Keratinocyte (primary cell): ENCODE measurements around the gene CCDC180. TPM values are rescaled to one million over a fixed set of nuclear protein-coding genes. Genes with fewer than 3 reads are reported as not detected.

ENCODE experiments used
- DNase-seq: peaks from one replicate; pipeline ENCODE4 v3.0.0-alpha.2; 2011; ENCODE audit warnings: low read depth, missing footprints, low spot score
- FAIRE-seq: peaks from 2 replicates; lab custom pipeline; 2011; peaks lifted over from hg19 to GRCh38; lab: Jason Lieb, UNC
- H2AFZ ChIP-seq: 2 replicates; pipeline ENCODE4 v1.6.0; 2012; ENCODE audit warnings: low read length, control low read depth, inconsistent platforms; ENCODE audit not compliant: control insufficient read depth
- H3K27ac ChIP-seq: 2 replicates; pipeline ENCODE4 v1.5.1; 2011; ENCODE audit warnings: low read length; ENCODE audit not compliant: control insufficient read depth, insufficient read depth
- H3K27me3 ChIP-seq: 3 replicates; pipeline ENCODE4 v1.6.0; 2011; ENCODE audit warnings: low read length; ENCODE audit not compliant: control insufficient read depth, insufficient read depth; ENCODE audit errors: extremely low read depth
- H3K36me3 ChIP-seq, 2 experiments: 2 replicates in 1 of 2; 3 replicates in 1 of 2; pipeline ENCODE4 v1.5.1; 2011; ENCODE audit warnings: low read length in 2 of 2, mild to moderate bottlenecking in 1 of 2; ENCODE audit not compliant: control insufficient read depth in 2 of 2, insufficient read depth in 2 of 2; ENCODE audit errors: extremely low read depth in 1 of 2
- H3K4me1 ChIP-seq: 3 replicates; pipeline ENCODE4 v1.5.1; 2011; ENCODE audit warnings: low read length; ENCODE audit not compliant: control insufficient read depth, insufficient read depth; ENCODE audit errors: extremely low read depth
- H3K4me2 ChIP-seq: 3 replicates; pipeline ENCODE4 v1.6.0; 2011; ENCODE audit warnings: low read depth, low read length; ENCODE audit not compliant: control insufficient read depth, insufficient read depth; ENCODE audit errors: extremely low read depth
- H3K4me3 ChIP-seq, 3 experiments: fragments of 200-600 bp in 1 of 3; sonication (generic) in 1 of 3; 2 replicates in 2 of 3; 3 replicates in 1 of 3; pipeline ENCODE4 v1.5.1; 2011 to 2016; ENCODE audit warnings: low read length in 3 of 3, mild to moderate bottlenecking in 3 of 3, control low read depth in 2 of 3, inconsistent platforms in 1 of 3, low read depth in 1 of 3, mixed read lengths in 1 of 3, mixed run types in 1 of 3, moderate library complexity in 1 of 3; ENCODE audit not compliant: control insufficient read depth in 2 of 3, insufficient read depth in 2 of 3; ENCODE audit errors: extremely low read depth in 1 of 3
- H3K79me2 ChIP-seq: 2 replicates; pipeline ENCODE4 v1.6.0; 2012; ENCODE audit warnings: low read length; ENCODE audit not compliant: control insufficient read depth, insufficient read depth
- H3K9ac ChIP-seq: 3 replicates; pipeline ENCODE4 v1.6.0; 2011; ENCODE audit warnings: low read length; ENCODE audit not compliant: control insufficient read depth, insufficient read depth; ENCODE audit errors: extremely low read depth
- H3K9me1 ChIP-seq: 3 replicates; pipeline ENCODE4 v1.6.0; 2011; ENCODE audit warnings: low read length; ENCODE audit not compliant: control insufficient read depth, insufficient read depth; ENCODE audit errors: extremely low read depth
- H3K9me3 ChIP-seq: 2 replicates; pipeline ENCODE4 v1.5.1; 2012; ENCODE audit warnings: low read depth, low read length; ENCODE audit not compliant: control insufficient read depth
- H4K20me1 ChIP-seq: 3 replicates; pipeline ENCODE4 v1.6.0; 2011; ENCODE audit warnings: low read length; ENCODE audit not compliant: control insufficient read depth, insufficient read depth; ENCODE audit errors: extremely low read depth
- CTCF ChIP-seq, 3 experiments: IDR thresholded peaks in 1 of 3; conservative IDR thresholded peaks in 1 of 3; optimal IDR thresholded peaks in 1 of 3; 2 replicates in 2 of 3; 3 replicates in 1 of 3; pipeline versions ENCODE3 to v1.5.1; 2011; ENCODE audit warnings: low read length in 3 of 3, mild to moderate bottlenecking in 3 of 3, moderate library complexity in 2 of 3, control low read depth in 1 of 3, inconsistent platforms in 1 of 3; ENCODE audit not compliant: insufficient read depth in 2 of 3; ENCODE audit errors: extremely low read depth in 1 of 3
- EZH2 ChIP-seq: IDR thresholded peaks from one replicate; pipeline ENCODE4 v1.6.1; 2012; ENCODE audit warnings: inconsistent platforms, mild to moderate bottlenecking, low read length, moderate library complexity
- dilution Hi-C: fragments of 300-500 bp; cut with MboI; formaldehyde crosslinking; loops from one replicate; pipeline ENCODE4 v1.7.0; 2020; ENCODE audit warnings: low sequenced_read_pairs; ENCODE audit not compliant: extremely low pct_ligation_motif_present
- polyA plus RNA-seq, 5 experiments: library from polyadenylated mRNA; depleted of rRNA in 3 of 5; stranded (reverse) in 3 of 5; stranded (forward) in 1 of 5; unstranded in 1 of 5; fragments of >200 nt; gene quantifications; 1 replicate in 1 of 5; 2 replicates in 3 of 5; 3 replicates in 1 of 5; pipeline versions ENCODE4 v1.2.1 to v1.2.3, GENCODE V29; 2011 to 2012; ENCODE audit warnings: missing spikeins in 2 of 5, low read depth in 1 of 5, low replicate concordance in 1 of 5

The CCDC180 gene
- polyA plus RNA-seq, 1 donor (not counting 4 experiments of a cell fraction or from before 2014, with no cell fraction given) = 0.33 TPM

- TF ChIP-seq CTCF (optimal IDR thresholded peaks at IDR 0.05 in 1 of 3, IDR thresholded peaks at IDR 0.05 in 1 of 3, conservative IDR thresholded peaks at IDR 0.05 in 1 of 3; ENCODE audit: extremely low read depth in 1 of 3, insufficient read depth in 2 of 3, low read length in 3 of 3) (no peak), EZH2 (no peak)
- no peak overlapping the region for H3K4me2 ChIP-seq
- H3K27me3 ChIP-seq = peaks cover 17% of the 10 kb centered on the region
- H3K4me1 ChIP-seq = no peaks in the 10 kb centered on the region
- no peaks in the 10 kb centered on the region for H4K20me1 ChIP-seq
- H3K9me1 ChIP-seq = no peaks in the 10 kb centered on the region
- dilution Hi-C loops = no loop called here
- H3K4me3 ChIP-seq = no peak overlapping the region
- H3K9ac ChIP-seq = no peak overlapping the region
- no peak for FAIRE-seq
- H3K36me3 ChIP-seq = no peaks in the 10 kb centered on the region
- no peaks in the 10 kb centered on the region for H3K9me3 ChIP-seq
- DNase-seq = no peak
- no peak overlapping the region for H2AFZ ChIP-seq
- no peak overlapping the region for H3K27ac ChIP-seq
- no peaks in the 10 kb centered on the region for H3K79me2 ChIP-seq
These were observed 2.9 kb upstream of the CCDC180 start for GRCh38 chr9:97304586-97304985.

- no peak for FAIRE-seq
- Histone ChIP-seq H3K36me3 (no peaks in the 10 kb centered on the region), H3K9me3 (no peaks in the 10 kb centered on the region), H3K4me3 (no peak overlapping the region), H3K79me2 (no peaks in the 10 kb centered on the region), H3K9ac (no peak overlapping the region), H3K9me1 (no peaks in the 10 kb centered on the region), H3K4me2 (no peak overlapping the region), H2AFZ (no peak overlapping the region), H3K4me1 (no peaks in the 10 kb centered on the region), H4K20me1 (no peaks in the 10 kb centered on the region), H3K27me3 (peaks cover 17% of the 10 kb centered on the region), H3K27ac (no peak overlapping the region)
- dilution Hi-C loops = no loop called here
- DNase-seq = no peak
- no peak for TF ChIP-seq CTCF (optimal IDR thresholded peaks at IDR 0.05 in 1 of 3, IDR thresholded peaks at IDR 0.05 in 1 of 3, conservative IDR thresholded peaks at IDR 0.05 in 1 of 3; ENCODE audit: extremely low read depth in 1 of 3, insufficient read depth in 2 of 3, low read length in 3 of 3)
- TF ChIP-seq EZH2 = no peak
These were observed 1.8 kb upstream of the CCDC180 start for GRCh38 chr9:97305501-97306298.
